Calu3 (cell line): ENCODE data around the gene GATB. TPM values are rescaled to one million over a fixed set of nuclear protein-coding genes. Genes with fewer than 3 reads are reported as not detected.

ENCODE experiments used
- BruUV-seq: library from RNA; stranded (reverse); fragments of 400-500 nt; replicated peaks from 2 replicates; lab custom pipeline; 2021; lab: Mats Ljungman, UMichigan
- CTCF ChIA-PET: fragments of 300-600 bp; sonication (Branson Sonifier 250); formaldehyde crosslinking; loops from one replicate; lab custom pipeline; 2022; ENCODE audit warnings: antibody characterized with exemption; lab: Charles Lee
- DNase-seq: peaks from one replicate; pipeline ENCODE4 v3.0.0; 2022
- H3K27ac Mint-ChIP-seq: one replicate; pipeline ENCODE4 v1.8.0; 2022; ENCODE audit warnings: mixed read lengths; ENCODE audit not compliant: unreplicated experiment
- H3K27me3 Mint-ChIP-seq: one replicate; pipeline ENCODE4 v1.8.0; 2022; ENCODE audit warnings: mixed read lengths; ENCODE audit not compliant: unreplicated experiment
- H3K36me3 Mint-ChIP-seq: one replicate; pipeline ENCODE4 v1.8.0; 2022; ENCODE audit warnings: mild to moderate bottlenecking, moderate library complexity, mixed read lengths; ENCODE audit not compliant: insufficient read depth, unreplicated experiment
- H3K4me1 Mint-ChIP-seq: one replicate; pipeline ENCODE4 v1.8.0; 2022; ENCODE audit warnings: mild to moderate bottlenecking, low read depth, mixed read lengths; ENCODE audit not compliant: unreplicated experiment
- H3K4me3 Mint-ChIP-seq: one replicate; pipeline ENCODE4 v1.8.0; 2022; ENCODE audit warnings: mild to moderate bottlenecking, low read depth, moderate library complexity, mixed read lengths; ENCODE audit not compliant: unreplicated experiment
- H3K9me3 Mint-ChIP-seq: one replicate; pipeline ENCODE4 v1.8.0; 2022; ENCODE audit warnings: low read depth, mixed read lengths; ENCODE audit not compliant: unreplicated experiment
- intact Hi-C: fragments of 100-400 bp; cut with micrococcal nuclease; formaldehyde crosslinking; loops from one replicate; pipeline ENCODE4 v1.10.0; 2022; ENCODE audit not compliant: unreplicated experiment
- total RNA-seq: library from RNA; stranded (reverse); gene quantifications from 2 replicates; pipeline ENCODE4 v1.2.3, GENCODE V29; 2022
- TF ChIP-seq, protein P1 (sequence below): fragments of 200-600 bp; IDR thresholded peaks from one replicate; pipeline ENCODE4 v1.8.0; 2022; ENCODE audit warnings: antibody characterized with exemption; ENCODE audit not compliant: unreplicated experiment

GATB gene
- total RNA-seq, 1 experiment from 2014 or later: 11.6 TPM

DNA sequence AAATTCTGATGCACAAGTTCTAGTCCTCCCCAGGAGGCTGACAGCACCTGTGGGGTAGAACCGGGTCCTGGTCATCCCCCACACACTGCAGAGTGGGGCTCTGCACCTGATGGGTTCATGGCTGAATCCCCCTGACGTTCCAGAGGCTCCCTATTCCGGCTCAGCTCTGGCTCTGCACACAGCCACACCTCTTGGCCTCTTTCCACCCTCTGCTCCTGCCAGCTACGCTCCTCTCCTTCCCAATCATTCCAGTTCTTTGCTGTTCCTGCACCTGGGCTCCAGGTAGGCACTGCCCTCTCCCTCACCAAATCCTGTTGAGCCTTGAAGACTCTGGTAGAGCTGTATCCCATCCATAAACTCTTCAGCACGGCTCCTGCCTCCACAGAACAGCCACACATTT lies 75.5 kb downstream of the GATB start:
- H3K27me3 Mint-ChIP-seq: no peaks in the 10 kb centered on the region
- H3K9me3 Mint-ChIP-seq: no peaks in the 10 kb centered on the region
- H3K36me3 Mint-ChIP-seq: peaks cover 5% of the 10 kb centered on the region
- no peaks in the 10 kb centered on the region for H3K4me1 Mint-ChIP-seq
- no peak overlapping the region for H3K4me3 Mint-ChIP-seq
- BruUV-seq: no TSS peak
- DNase-seq: no peak
- TF ChIP-seq, protein P1, sequence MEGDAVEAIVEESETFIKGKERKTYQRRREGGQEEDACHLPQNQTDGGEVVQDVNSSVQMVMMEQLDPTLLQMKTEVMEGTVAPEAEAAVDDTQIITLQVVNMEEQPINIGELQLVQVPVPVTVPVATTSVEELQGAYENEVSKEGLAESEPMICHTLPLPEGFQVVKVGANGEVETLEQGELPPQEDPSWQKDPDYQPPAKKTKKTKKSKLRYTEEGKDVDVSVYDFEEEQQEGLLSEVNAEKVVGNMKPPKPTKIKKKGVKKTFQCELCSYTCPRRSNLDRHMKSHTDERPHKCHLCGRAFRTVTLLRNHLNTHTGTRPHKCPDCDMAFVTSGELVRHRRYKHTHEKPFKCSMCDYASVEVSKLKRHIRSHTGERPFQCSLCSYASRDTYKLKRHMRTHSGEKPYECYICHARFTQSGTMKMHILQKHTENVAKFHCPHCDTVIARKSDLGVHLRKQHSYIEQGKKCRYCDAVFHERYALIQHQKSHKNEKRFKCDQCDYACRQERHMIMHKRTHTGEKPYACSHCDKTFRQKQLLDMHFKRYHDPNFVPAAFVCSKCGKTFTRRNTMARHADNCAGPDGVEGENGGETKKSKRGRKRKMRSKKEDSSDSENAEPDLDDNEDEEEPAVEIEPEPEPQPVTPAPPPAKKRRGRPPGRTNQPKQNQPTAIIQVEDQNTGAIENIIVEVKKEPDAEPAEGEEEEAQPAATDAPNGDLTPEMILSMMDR: no peak
- CTCF ChIA-PET: interaction anchor here (0.6 kb wide), 1 partner anchor 1053 kb away, joined by 3 read pairs; no protein-coding TSS in a partner anchor
- no peak overlapping the region for H3K27ac Mint-ChIP-seq
- intact Hi-C loops: no loop called here

DNA sequence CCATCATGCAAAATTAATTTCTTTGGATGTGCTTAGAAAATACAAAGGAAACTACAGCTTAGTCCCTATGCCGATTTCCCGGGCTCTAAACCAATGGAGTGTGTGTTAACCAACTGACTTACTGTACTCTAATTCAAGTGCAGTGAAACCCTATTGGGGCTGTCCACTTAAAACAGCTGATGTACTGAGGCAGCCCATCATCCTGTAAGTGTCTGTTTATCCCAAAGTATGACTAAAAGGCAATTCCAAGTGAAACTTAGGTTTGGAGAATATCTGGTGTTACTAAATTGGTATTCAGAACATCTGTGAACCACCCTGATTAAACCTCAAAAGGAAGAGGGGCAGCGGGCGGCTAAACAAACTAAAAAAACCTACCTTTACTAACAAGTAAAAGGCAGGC lies 79.7 kb downstream of the GATB start:
- Mint-ChIP-seq H3K4me3 (no peak overlapping the region), H3K36me3 (peaks cover 10% of the 10 kb centered on the region), H3K27me3 (no peaks in the 10 kb centered on the region), H3K4me1 (no peaks in the 10 kb centered on the region), H3K27ac (no peak overlapping the region), H3K9me3 (no peaks in the 10 kb centered on the region)
- TF ChIP-seq, protein P1: no peak
- BruUV-seq: no TSS peak
- CTCF ChIA-PET: no interaction called here
- no peak for DNase-seq
- intact Hi-C loops: no loop called here

DNA sequence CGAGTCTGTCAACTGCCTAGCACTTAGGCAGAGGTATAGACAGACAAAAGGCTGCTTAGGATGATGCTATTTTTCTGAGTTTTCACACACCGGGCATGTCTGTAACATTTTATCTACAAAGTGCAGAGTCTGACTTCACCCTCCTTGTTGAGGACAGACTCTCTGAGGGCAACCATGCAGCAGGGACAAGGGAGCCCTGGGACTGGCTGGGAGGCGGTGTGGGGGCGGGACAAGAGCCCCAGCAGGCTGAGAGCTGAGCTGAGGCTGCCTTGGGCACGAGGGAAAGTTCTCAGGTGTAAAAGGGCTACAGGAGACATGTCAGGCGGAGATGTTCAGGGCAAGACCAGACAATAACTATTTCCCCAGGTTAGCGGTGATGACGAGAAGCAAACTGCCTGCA lies 81.6 kb downstream of the GATB start:
- no TSS peak for BruUV-seq
- intact Hi-C loops: no loop called here
- CTCF ChIA-PET: no interaction called here
- TF ChIP-seq, protein P1: no peak
- no peak for DNase-seq
- no peak overlapping the region for H3K27ac Mint-ChIP-seq
- peaks cover 14% of the 10 kb centered on the region for H3K36me3 Mint-ChIP-seq
- H3K4me1 Mint-ChIP-seq: no peaks in the 10 kb centered on the region
- no peaks in the 10 kb centered on the region for H3K9me3 Mint-ChIP-seq
- no peak overlapping the region for H3K4me3 Mint-ChIP-seq
- no peaks in the 10 kb centered on the region for H3K27me3 Mint-ChIP-seq

DNA sequence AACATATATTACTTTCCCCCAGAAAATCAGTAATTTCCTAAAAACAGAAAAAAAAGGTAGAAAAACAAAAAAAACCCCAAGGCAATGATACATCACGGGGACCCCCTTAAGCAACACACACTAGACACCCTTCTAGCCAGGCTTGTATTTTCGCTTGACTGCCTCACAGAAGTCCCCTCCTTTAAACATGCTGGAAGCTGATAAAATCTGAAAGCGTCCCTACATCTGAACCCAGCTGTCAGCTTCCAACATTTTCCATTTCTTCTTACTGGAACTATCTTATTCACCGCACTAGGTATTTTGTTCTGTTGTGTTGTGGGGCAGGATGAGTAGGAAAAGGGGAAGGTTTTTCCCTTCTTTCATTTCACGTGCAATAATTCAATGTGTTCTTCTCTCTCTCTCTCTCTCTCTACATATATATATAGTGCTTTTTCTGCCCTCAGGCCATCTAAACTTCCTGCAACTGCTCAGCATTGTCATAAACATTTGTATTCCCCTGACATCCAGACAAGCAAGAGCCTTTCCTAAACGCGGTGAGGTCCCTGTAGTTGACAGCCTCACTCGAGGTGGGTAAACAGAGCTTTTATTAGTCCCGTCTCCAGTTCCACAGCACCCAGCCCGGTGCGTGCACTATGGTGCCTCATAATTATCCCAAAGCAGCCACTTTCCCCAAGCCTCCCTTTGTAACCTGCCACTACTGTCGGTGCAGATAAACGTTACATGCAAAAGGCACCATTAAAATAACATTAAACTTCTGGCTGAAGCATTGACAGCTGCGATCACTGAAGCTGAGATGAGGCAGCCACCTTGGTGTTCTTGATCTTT lies 82.5 kb downstream of the GATB start:
- Mint-ChIP-seq H3K4me3 (no peak overlapping the region), H3K4me1 (no peaks in the 10 kb centered on the region), H3K27ac (no peak overlapping the region), H3K36me3 (peaks cover 14% of the 10 kb centered on the region), H3K27me3 (no peaks in the 10 kb centered on the region), H3K9me3 (no peaks in the 10 kb centered on the region)
- no peak for DNase-seq
- TF ChIP-seq, protein P1: no peak
- CTCF ChIA-PET: no interaction called here
- intact Hi-C loops: no loop called here
- BruUV-seq: no TSS peak
